ENCODE measurements around the gene TMF1.
A peak's percentile ranks its signal among the peaks of the same experiment; 100 is the strongest.

The TMF1 gene

DNA sequence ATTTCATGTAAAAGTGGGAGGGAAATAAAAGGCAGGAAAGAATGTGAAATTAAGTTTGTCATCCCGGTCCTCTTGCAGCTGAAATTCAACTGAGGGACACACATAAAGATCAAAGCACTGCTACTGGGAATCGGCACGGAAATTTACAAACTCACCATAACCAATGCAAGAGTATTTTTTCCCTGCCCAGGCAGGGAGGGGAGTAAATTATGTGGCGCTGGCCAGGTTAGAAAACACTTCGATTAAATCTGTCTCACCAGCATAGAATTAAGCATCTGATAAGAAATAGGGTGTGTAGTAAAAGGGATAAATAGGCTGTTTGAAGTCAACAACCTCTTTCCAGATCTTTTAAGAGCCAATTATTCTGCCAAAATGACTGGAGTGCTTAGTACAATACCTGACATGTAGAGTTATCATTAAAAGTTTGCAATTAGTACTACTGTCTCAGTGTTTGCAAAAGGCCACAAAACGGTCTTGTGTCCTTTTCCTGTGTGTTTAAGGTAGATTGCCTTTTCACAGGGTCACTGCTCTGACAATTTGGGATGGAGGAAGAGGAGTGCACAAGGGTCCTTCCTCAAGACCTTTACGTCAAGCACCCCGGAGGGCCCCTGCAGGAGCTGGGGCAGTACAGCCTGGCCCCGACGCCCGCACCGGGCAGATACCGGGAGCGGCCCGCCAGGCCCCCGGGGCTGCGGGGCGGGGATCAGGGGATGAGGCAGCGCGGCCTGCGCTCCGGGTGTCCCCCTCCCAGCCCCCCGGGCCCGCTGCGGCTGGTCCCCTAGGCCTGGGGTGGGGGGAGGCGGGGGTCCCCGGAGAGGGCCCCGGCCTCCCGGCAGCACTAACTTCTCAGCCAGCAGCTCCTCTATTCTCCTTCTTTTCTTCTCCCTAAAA lies 27.4 kb upstream of the TMF1 start:
- no peak for DNase-seq

DNA sequence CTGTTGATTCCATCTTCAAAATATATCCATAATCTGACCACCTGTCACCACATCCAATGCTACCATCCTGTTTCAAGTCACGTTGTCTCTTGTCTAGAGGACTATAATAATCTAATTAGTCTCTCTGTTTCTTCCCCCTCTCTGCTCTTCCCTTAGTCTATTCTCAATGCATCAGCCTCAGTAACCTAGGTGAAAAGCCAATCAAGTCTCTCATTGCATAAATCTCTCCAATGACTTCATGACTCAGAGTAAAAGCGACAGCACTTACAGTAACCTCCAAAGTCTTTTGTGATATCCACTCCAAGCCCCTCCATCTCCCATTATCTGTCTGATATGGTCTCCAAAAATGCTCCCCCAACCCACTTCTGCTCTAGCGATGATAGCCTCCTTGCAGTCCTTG lies 20.8 kb upstream of the TMF1 start:
- no peak for DNase-seq

DNA sequence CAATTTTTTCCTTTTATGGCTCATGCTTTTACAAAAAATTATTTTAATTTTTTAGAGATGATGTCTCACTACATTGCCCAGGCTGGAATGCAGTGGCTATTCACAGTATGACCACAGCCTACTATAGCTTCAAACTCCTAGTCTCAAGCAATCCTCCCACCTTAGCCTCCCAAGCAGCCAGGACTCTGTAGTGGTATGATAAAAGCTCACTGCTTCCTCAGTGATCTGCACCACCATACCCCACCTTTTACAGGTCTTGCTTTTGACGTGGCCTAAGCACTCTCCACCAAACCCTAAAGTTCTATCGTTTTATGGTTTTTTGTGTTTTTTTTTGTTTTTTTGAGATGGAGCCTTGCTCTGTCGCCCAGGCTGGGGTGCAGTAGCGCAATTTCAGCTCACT lies 14.0 kb upstream of the TMF1 start:
- DNase-seq = no peak

DNA sequence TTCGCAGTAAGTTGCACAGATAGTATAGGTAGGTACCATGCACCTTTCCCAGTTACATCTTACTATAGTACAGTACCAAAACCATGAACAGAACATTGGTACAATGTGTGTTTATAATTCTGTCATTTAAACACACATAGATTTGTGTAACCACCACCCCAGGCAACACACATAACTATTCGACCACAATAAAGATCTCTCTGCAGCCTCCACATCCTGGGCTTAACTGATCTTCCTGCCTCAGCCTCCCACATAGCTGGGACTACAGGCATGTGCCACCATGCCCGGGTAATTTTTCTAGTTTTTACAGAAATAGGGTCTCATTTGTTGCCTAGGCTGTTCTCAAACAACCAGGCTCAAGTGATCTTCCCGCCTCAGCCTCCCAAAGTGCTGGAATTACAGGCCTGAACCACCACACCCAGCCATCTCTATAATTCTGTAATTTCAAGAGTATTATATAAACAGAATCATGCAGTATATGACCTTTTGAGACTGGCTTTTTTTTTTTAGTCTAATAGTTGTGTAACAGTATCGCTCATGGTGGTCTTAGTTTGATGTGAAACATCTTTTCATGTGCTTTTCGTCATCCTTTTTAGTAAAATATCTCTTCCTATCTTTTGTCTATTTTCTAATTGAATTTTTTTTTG lies 13.3 kb upstream of the TMF1 start:
- DNase-seq = no peak

DNA sequence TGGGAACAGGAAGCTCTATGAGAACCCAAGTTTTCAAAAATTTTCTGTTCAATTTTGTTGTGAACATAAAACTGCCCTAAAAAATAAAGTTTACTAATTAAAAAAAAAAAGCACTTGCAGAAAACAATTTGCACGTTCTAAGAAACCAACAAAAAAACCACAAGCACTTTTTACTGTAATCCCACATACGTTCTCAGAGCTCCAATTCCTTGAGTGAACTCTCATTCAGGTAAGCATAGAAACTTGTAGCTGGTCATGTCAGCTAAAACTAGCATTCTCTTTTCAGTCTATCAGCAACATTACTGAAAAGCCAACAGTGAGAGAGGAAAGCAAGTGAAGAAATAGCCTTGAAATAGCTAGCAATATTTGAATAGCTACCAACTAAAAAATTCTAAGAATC lies 11.5 kb upstream of the TMF1 start:
- no peak for DNase-seq

DNA sequence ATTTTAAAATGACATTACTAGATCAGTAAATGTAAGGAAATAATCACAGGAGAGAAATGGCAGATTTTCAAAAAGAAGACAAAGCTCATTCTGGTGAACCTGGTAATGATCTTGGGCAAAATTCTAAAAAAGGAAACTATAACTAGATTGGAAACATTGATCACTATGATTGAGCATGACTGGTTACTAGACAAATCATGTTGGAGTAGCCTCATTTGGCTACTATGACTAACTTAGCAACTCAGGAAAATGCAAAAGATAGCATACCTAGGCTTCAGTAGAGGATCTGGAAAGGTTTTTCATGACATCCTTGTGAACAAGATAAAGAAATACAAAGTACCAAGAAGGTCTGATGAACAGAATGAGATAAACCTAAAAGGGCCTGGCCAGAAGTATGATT lies 7.6 kb upstream of the TMF1 start:
- no peak for DNase-seq

DNA sequence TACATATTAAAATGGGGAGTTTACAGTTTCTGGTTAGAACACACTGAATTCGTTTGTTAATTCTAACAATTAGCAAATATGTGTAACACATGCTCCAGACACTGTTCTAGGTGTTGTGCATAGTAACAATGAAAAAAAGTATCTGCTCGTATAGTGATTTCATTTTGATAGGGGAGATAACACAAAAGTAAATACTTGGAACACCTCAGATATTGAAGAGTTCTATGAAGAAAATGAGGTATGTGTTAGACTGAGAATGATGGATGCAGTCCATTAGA lies 6.8 kb upstream of the TMF1 start:
- no peak for DNase-seq

DNA sequence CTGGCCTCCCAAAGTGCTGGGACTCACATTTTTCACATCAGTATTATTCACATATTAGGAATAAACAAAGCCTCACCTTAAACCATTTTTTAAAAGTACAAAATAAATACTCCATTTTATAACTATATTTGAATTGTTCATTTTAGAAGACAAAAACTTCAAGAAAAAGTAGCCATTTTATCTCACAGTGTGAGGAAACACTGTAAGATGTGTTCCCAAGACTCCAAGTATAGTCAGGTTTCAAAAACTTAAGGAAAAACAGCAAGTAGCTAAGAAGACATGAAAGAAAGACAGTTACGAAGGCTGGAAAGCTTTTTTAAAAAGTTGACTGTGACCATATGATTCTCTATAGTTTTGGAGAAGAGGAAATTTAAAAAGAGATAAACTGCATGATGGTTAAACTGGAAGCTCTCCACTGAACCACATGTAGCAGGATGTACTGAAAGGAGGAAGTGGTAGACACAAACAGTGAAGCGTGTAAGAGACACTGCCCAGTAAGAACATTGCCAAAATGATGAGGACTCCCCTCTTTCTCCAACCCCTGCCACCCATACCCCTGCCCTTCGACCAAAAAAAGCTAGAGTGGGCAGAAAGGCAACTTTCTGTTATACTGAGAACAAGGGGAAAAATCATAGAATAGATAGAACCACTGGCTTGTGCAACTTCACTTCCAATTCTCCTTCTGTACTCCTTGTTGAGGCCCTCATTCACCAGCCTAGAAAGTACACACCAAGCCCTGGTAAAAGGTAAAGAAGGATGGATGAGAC lies 6.2 kb upstream of the TMF1 start:
- DNase-seq = no peak

DNA sequence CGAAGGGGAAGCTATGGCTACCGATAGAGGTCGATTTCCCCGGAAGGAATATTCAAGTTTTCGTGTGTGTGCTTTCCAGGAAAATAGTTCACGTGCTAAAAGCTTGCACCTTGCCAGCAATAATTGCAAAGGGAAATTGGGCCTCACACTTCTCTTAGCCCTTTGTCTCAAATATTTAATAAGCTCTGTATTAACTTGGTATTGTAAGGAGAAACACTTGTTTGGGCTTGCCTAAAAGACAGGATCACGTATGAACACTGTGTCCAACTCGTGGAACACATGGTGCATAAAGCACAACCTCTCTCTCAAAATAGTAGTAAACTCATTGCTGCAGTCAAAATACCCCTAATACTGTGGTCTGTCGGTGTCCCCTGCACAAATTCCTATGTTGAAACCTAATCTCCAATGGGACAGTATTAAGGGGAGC lies 352 bp upstream of the TMF1 start:
- DNase-seq = no peak

DNA sequence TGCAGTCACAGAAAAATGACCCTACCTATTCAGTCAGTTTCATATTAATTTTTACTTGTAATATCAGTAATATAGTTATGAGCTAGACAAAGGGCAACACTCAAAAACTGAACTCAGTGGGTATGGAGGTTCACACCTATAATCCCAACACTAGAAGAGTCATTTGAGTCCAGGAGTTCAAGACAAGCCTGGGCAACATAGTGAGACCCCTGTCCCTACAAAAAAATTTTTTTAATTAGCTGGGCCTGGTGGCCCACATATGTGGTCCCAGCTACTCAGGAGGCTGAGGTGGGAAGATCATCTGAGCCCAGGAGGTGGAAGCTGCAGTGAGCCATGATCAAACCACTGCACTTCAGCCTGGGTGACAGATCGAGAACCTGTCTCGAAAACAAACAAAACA lies 3.1 kb downstream of the TMF1 start:
- DNase-seq = no peak

DNA sequence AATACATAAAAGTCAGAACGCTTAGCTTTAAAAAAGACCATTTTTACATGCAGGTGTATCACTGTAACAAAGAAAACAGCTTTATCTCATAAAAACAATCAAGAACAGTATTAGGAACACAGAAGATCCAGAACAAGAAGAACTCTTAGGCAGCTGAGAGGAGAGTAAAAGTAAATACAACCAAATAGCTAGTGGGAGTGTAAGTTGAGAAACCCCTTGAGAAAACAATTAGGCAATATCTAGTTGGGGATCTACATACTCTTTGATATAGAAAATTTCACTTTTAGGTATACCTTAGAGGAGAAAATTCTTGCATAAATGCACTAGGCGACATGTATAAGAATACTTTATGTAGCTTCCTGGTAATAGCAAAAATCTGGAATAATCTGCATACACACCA lies 7.5 kb downstream of the TMF1 start:
- no peak for DNase-seq

DNA sequence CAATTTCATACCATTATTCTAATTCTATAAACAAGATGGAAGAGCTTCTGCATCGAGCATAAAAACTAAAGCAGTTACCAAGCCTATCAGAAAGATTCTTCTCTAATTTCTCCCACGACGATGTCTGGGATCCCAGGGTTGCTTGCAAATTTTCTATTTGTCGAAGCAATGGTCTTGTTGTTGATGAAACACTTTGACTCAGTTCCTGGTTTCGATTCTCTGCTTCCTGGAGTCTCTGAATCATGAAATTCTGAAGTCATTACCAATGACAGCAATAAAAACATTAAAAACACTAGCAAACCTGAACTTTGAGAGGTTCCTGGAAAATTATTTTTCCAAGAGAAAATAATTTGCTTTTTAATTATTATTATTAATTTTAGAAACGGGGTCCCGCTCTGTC lies 18.7 kb downstream of the TMF1 start:
- no peak for DNase-seq

DNA sequence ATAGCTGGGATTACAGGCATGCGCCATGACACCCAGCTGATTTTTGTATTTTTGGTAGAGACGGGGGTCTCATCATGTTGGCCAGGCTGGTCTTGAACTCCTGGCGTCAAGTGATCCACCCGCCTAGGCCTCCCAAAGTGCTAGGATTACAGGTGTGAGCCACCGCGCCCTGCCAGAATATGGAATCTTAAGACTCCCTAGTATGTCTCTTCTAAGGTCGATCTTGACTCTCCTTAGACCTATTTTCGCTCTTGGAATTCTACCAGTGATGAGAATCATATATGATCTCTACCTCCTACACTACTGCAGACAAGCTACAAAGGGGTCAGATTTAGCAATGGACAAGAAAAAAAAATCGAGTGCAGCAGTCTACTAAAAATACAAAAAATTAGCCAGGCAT lies 19.4 kb downstream of the TMF1 start:
- no peak for DNase-seq

DNA sequence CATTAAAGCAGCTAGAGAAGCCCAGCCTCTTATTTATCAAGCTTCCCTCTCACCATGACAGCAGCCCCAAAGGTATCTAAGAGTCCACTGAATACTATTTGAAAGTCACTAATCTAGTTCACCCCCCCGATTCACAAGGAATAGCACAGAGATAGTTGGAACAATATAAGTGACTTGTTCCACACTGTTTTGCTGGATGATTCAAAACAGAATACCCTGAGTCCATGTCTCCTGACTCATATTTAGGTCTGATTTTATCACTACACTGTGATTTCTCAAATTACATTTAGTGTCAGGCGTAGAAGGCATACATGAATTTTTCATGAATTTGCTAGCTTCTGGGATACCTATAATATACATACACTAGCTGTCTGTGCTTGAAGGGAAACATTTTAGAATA lies 20.0 kb downstream of the TMF1 start:
- DNase-seq = no peak

DNA sequence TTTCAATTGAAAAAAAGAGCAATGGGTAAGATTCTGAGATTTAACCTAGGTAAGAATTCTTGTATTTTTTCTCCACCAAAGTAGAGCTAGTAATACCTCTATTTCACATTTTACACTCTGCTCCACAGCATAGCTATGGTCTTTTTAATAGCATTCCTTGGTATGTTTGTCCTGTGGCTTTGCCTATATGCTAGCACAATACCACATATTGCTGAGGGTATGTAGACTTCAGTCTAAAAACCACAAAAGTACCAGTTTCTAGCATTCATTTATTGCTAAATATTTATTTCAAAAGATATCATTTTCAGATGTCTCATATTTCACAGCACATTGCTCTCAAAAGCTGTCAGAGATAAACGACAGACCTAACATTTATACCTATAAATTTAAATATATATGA lies 20.5 kb downstream of the TMF1 start:
- no peak for DNase-seq

DNA sequence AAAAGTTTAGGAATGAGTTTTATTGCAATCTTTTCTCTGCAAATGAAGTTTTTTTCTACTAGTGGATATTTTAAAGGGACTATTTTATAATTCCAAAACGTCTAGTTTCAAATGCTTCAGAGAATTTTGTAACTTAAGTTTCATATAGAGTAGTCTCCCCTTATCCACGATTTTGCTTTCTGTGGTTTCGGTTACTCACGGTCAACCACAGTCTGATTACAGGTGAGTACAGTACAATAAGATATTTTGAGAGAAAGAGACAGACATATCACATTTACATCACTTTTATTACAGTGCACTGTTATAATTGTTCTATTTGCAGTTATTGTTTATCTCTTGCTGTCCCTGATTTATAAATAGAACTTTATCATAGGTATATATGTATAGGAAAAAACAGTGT lies 31.3 kb downstream of the TMF1 start:
- no peak for DNase-seq

DNA sequence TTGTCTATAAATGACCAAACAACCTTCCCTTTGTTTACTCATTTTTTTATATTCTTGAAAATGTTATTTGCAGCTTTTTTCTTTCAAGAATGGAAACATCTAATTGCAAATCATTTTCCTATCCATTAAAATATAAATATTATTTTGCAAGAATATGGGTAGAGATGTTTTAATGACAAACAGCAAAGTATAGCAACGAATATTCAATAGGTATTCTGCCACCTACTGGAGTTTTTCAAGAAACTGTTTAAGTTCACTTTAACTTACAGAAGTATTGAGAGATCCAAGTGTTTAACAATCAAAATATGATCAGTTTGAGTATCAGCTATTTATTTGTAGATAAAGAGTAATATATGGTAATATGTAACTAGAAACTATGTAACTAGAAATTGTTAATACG lies 31.7 kb downstream of the TMF1 start:
- DNase-seq = no peak

DNA sequence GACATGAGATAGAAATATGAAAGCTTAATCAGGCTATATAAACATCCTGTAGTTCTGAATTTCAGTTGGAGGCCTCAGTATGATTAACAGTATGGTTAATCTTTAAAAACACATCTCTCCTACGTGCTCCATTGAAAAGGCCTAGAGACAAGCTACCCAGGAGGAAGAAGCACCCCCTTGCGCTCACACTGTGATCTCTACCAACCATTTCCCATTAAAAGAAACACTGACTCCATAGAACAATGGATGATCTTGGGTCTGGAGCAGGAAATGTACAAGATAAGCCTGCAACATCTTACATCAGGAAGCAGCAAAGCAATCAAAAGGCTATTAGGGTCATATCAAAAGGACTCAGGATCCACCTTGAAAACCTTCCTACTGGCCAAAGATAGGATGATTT lies 35.2 kb downstream of the TMF1 start:
- no peak for DNase-seq

DNA sequence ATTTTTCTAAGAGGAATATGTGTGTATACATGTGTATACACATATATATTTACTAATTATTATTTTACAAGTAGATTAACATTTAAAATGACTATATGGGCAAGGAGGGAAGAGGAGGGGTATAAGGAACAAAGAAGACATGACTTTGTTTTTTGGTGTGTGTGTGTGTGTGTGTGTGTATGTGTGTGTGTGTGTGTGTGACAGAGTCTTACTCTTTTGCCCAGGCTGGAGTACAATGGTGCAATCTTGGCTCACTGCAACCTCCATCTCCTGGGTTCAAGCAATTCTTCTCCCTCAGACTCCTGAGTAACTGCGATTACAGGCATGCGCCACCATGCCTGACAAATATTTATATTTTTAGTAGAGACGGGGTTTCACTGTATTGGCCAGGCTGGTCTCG lies 36.0 kb downstream of the TMF1 start:
- no peak for DNase-seq

DNA sequence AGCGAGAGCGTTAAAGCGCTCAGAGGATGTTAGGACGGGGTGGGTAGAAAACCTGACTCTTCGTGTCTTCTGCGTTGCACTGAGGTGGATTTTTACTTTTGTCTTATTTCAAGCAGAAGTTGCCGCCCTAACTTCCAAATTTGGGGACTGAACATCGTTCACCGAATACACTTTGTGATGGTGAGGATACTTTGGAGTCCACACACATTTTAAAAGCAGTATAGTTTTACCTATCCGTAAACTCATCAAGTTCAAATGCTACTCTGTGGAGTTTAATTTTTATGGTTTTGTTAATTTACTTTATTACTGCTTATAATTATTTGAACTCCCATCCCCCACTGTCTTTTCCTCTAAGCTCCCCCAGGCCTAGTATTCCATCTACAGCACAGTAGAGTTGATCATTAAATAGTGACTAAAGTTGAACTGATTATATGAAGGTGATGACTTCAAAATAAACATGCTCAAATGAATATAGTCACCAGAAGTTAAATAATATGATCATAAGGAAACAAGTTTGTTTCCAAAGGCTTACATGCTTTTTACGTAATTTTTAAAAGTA lies 38.0 kb downstream of the TMF1 start:
- DNase-seq = no peak

DNA sequence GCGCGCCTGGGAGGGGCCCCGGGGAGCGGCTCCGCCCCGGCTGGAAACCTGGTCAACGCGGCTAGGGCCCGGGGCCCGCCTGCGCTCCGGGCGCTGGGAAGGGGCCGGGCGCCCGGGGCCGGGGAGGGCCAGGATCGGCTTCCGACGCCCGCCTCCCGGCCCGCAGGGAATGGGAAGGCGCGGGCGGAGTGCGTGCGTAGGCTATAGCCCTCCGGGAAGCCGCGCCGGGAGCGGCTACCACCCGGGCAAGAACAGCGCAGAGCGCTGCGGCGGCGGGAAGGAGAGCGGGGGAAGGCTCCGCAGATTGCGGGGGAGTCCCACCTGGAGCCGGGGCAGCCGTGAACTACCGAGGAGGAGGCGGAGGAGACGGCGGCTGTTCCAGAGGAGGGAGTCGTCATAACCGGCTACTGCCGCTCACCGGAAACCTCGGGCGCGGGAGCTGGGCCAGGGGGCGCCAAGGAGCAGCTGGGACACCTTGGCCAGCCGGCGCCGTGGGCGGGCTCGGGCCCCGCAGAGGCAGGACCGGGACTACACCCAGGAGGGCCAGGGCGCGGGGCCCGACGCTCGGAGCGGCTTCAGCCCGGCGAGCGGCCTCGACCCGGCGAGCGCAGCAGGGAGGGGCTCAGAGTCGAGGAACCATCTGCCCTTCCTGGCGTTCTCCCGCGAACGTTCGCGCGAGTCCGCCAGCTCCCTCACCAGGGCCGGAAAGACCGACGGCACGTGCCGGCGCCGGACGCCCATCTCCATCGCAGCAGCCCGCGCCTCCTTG lies 38.7 kb downstream of the TMF1 start, which contains the start of gene EOGT:
Gene EOGT, minus strand, starts transcription at position 432 of the 769 bp plus-strand sequence. CDS start 3,838 bp downstream, outside the sequence.
- peak; percentile 49 for DNase-seq

DNA sequence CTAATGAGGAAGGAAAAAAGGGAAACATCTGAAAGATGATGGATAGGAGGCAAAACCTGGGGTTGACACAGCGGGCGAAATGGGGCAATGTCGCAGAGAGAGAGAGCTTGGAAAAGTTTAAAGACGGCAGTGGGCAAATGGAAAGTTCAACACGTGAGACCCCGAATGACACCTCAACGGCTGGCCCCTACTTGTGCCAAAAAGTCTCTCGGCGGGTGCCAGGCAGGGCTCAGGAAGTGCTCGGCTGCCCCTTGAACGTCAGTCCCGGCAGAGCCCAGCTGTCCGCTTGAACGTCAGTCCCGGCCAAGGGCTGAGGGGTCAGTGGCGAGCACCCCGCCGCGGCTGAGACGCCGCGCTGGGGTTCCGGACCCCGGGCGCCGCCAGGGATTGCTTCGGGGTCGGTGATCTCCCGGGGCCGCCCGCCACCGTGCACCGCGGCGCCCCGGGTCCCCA lies 39.3 kb downstream of the TMF1 start:
- no peak for DNase-seq

All from NCI-H2171 treated with DMSO at 0.1 percent for 48 hours (cell line).